Lower lobe of right lung (tissue), 2 donors: ENCODE results near the gene FAM217A. TPM values are rescaled to one million over a fixed set of nuclear protein-coding genes. Genes with fewer than 3 reads are reported as not detected.

Source experiments
- ATAC-seq, 2 donors: fragments of 200-7000 bp; cut with Tn5 transposase; one replicate each; pipeline ENCODE4 v1.9.1; 2020 to 2022; ENCODE audit warnings: mild to moderate bottlenecking in 2 of 2, moderate library complexity in 2 of 2
- DNase-seq: peaks from one replicate; pipeline ENCODE4 v3.0.0-alpha.2; 2020
- H3K27ac ChIP-seq: fragments of 200-600 bp; one replicate; pipeline ENCODE4 v1.8.0; 2022
- H3K27me3 ChIP-seq: fragments of 200-600 bp; one replicate; pipeline ENCODE4 v1.8.0; 2022; ENCODE audit warnings: low read depth
- H3K36me3 ChIP-seq: fragments of 200-600 bp; one replicate; pipeline ENCODE4 v1.8.0; 2022; ENCODE audit warnings: mild to moderate bottlenecking
- H3K4me1 ChIP-seq: fragments of 200-600 bp; one replicate; pipeline ENCODE4 v1.8.0; 2022
- H3K4me3 ChIP-seq: fragments of 200-600 bp; one replicate; pipeline ENCODE4 v1.8.0; 2022; ENCODE audit warnings: mild to moderate bottlenecking
- H3K9me3 ChIP-seq: fragments of 200-600 bp; one replicate; pipeline ENCODE4 v1.8.0; 2022
- intact Hi-C: fragments of 100-400 bp; cut with DNase I; formaldehyde crosslinking; loops from one replicate; pipeline ENCODE4 v1.11.0; 2022
- long read RNA-seq: library from polyadenylated mRNA; unstranded; transcript quantifications from one replicate; pipeline ENCODE4 v2.0.0, GENCODE V29; 2021
- total RNA-seq: library from RNA; stranded (reverse); fragmentation: NEBNext Ultra II Directional; extraction: Animal tissue kit (Norgen Biotek cat#: 25700); gene quantifications from one replicate; pipeline ENCODE4 v1.2.1, GENCODE V29; 2021
- TF ChIP-seq, protein P1 (sequence below): fragments of 200-600 bp; IDR thresholded peaks from one replicate; pipeline ENCODE4 v1.8.0; 2022; ENCODE audit warnings: antibody characterized with exemption, mild to moderate bottlenecking
- donor health status: DM: no; HTN: yes; CAD: no; lungs with severe emphysema.

Gene FAM217A, protein sequence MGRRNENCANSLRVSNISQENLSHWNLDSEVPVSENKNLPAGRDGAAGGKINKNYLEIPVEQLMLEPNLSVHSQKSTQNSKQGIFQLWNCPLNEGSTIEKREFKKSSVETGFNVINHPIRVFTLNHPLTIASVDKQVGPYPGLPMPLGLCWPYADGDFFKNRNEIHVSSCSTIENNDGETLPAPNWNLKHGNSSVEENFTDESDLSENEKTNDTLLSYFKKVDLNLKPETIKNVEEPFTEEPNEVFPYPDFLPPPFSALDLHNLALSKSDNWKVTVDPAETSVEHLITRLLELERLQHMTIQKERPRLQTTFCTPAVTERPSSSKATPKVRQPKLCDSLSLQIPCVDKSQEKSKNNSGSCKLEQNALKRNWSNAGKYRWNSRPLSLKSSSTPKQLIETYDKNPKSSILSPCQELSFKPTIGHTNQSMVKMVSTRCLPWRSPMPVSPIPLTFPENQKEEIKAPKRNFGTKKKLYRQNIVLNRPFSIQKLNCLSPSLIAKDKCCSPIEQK
- total RNA-seq, result not detected
- long read RNA-seq, partial matches to known transcripts, result 0 of 3 reads
- long read RNA-seq, other reads (novel, unspliced or antisense), result 3 of 3 reads

DNA sequence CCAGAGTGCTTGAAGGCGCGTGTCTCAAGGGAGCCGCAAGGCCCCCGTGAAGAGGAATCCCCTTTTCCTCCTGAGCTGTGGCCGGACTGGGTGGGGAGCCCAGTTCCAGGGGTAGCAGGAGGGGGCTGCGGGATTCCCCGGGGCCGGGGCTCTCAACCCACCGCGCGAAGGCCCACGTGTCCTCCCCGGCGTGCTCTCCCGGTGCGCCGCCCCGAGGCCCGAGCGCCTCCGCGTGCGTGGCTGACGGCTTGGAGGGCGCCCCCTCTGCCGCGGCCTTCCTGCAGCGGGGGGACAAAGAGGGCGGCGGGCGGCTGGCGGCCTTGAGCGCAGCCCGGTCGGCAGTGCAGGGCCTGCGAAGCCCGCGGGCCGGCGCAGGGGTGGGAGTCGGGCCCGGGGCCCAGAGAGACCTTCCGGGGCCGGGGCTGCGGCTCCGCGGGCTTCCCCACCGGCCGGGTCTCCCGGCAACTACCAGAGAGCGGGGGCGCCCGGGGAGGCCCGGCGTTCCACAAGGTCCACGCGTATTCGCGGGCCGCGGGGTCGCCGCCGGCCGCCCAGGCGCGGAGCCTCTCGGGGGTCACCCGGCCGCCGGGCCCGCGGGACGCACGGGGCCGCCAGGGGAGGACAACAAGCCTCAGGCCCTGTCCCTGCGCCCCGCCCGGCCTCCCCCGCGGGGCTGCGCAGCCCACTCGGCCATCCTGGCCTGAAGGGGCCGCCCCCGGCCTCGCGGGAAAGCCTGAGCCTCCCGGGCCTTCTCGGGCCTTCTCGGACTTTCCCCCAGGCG, at the start of gene FAM217A:
Gene FAM217A (minus strand): TSS at position 447 of the 781 bp plus-strand sequence. CDS start 1,723 bp downstream, outside the sequence.
- no peak for ATAC-seq
- Histone ChIP-seq H3K4me1 (no peaks in the 10 kb centered on the region), H3K9me3 (no peaks in the 10 kb centered on the region), H3K36me3 (no peaks in the 10 kb centered on the region), H3K27ac (no peak within 1 kb of the TSS), H3K4me3 (no peak within 1 kb of the TSS), H3K27me3 (peaks cover 9% of the 10 kb centered on the region)
- DNase-seq, result no peak
- intact Hi-C loops, result no loop called here
- TF ChIP-seq, protein P1, sequence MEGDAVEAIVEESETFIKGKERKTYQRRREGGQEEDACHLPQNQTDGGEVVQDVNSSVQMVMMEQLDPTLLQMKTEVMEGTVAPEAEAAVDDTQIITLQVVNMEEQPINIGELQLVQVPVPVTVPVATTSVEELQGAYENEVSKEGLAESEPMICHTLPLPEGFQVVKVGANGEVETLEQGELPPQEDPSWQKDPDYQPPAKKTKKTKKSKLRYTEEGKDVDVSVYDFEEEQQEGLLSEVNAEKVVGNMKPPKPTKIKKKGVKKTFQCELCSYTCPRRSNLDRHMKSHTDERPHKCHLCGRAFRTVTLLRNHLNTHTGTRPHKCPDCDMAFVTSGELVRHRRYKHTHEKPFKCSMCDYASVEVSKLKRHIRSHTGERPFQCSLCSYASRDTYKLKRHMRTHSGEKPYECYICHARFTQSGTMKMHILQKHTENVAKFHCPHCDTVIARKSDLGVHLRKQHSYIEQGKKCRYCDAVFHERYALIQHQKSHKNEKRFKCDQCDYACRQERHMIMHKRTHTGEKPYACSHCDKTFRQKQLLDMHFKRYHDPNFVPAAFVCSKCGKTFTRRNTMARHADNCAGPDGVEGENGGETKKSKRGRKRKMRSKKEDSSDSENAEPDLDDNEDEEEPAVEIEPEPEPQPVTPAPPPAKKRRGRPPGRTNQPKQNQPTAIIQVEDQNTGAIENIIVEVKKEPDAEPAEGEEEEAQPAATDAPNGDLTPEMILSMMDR, result no peak

DNA sequence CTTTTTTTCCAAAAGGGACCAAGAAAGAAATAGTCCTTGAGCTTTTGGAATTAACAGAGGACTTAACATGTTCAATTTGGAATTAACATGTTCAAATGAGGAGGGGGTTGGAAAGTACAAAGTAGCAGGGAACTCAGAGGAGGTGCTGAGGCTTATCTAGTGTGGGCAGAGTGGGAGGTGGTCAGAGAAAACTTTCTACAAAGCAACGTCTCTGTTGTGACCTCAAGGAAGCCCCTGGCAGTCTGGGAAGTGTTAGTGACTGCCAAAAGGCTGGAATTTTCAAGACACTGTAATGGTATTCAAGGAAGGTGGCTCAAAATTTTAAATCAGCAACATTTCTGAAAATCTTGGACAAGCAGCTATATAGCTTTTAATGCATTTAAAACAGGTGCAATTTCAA, 49.1 kb upstream of the FAM217A start:
- TF ChIP-seq, protein P1, result no peak
- no peak for ATAC-seq
- no peak overlapping the region for H3K27ac ChIP-seq
- intact Hi-C loops, result no loop called here
- DNase-seq, result no peak
- H3K9me3 ChIP-seq, result no peaks in the 10 kb centered on the region
- H3K27me3 ChIP-seq, result no peaks in the 10 kb centered on the region
- H3K36me3 ChIP-seq, result peaks cover 77% of the 10 kb centered on the region
- H3K4me3 ChIP-seq, result no peak overlapping the region
- H3K4me1 ChIP-seq, result no peaks in the 10 kb centered on the region

DNA sequence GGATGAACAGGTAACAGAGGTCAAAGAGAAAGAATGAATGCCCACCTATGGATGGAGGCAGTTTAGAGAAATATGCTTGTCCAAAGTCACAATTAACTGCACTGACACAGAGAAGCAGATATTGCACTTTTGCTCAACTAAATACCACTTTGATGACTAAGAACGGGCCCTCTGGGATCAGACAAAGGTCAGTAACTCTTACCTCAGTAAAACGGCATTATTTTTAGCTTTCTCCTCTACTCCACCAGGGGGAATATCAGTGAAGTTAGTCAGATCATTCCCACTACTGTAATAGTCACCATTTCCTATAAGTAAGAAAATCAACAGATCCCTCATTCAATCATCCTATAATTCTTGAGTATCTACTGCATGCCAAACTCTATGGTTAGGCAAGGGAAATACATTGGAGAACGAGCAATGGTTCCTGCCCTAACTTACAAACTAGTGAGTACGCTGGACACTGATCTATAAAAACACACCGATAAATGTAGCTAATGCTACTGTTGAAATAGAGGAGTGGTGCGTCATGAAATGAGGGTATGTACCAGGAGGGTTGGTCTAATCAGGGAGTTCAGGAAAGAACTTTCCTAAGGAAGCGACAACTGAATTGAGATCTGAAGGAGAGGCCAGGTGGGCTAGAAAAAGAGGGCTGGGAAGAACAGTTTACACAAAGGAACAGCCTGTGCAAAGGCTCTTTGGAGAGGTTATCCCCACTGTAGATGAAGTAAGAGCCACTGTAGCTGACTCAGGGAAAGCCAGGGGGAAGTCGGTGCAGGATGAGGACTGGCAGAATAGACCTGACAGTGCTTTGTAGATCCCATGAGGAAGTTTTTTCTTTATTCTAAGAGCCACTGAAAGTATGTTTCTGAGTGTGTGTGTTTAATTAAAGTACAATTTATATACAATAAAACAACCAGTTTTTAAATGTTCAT, 47.3 kb upstream of the FAM217A start:
- no peak for DNase-seq
- H3K27ac ChIP-seq, result no peak overlapping the region
- intact Hi-C loops, result no loop called here
- H3K36me3 ChIP-seq, result peaks cover 95% of the 10 kb centered on the region
- H3K27me3 ChIP-seq, result no peaks in the 10 kb centered on the region
- no peaks in the 10 kb centered on the region for H3K9me3 ChIP-seq
- no peak overlapping the region for H3K4me3 ChIP-seq
- H3K4me1 ChIP-seq, result no peaks in the 10 kb centered on the region
- no peak for ATAC-seq
- TF ChIP-seq, protein P1, result no peak

DNA sequence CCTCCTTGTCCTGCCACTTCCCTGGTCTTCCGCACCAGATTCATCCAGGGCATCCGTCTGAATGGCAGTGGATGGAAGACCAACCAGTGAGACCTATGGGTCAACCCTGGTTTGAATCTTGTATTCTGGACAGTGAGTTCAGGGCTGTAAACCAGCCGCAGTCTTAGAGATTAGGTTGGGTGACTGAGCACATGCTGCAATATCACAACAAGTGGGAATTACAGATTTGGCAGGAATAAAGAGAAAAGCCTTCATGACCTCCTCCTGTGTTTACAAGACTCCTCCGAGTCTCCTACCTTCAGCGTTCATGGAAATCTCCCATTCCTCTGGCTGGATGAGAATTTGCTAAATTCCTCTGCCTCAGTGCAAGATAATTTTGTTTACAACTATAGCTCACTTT, 46.6 kb upstream of the FAM217A start:
- ATAC-seq (no peak), DNase-seq (no peak)
- H3K4me3 ChIP-seq, result no peak overlapping the region
- intact Hi-C loops, result no loop called here
- peaks cover 100% of the 10 kb centered on the region for H3K36me3 ChIP-seq
- H3K9me3 ChIP-seq, result no peaks in the 10 kb centered on the region
- H3K27ac ChIP-seq, result no peak overlapping the region
- TF ChIP-seq, protein P1, result no peak
- H3K27me3 ChIP-seq, result no peaks in the 10 kb centered on the region
- H3K4me1 ChIP-seq, result no peaks in the 10 kb centered on the region

DNA sequence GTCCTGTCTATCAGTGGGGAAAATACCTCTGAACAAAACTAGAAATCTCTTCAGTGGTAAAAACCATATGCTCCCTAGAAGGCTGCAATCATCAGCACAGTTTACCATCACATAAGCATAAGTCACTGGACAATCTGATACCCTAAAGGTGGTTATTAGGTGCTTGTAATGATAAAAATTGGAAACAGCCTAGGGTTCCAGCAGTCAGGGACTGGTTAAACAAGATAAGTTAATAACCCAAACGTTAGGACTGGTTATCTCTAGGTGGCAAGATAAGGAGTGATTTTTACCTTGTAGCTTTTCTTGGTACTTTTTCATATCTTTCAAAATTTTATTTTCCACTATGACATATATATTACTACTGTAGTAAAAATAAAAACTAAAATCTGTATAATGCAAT, 45.4 kb upstream of the FAM217A start:
- intact Hi-C loops, result no loop called here
- no peaks in the 10 kb centered on the region for H3K9me3 ChIP-seq
- H3K27me3 ChIP-seq, result no peaks in the 10 kb centered on the region
- H3K36me3 ChIP-seq, result peaks cover 100% of the 10 kb centered on the region
- no peaks in the 10 kb centered on the region for H3K4me1 ChIP-seq
- ATAC-seq (no peak), DNase-seq (no peak)
- H3K27ac ChIP-seq, result no peak overlapping the region
- TF ChIP-seq, protein P1, result no peak
- H3K4me3 ChIP-seq, result no peak overlapping the region
